HG03103 (cell line): Measurements from ENCODE around the gene DHX40.
"Not testable (repeated sequence)": the region's sequence is repeated elsewhere in the genome, so short reads cannot be mapped to it uniquely, and the experiment has no call there.

Source experiments
- ATAC-seq: cut with Tn5 transposase; IDR thresholded peaks from one replicate; pipeline ENCODE4 v1.9.1; 2021; ENCODE audit warnings: low read depth; ENCODE audit not compliant: unreplicated experiment

DHX40 gene, protein sequence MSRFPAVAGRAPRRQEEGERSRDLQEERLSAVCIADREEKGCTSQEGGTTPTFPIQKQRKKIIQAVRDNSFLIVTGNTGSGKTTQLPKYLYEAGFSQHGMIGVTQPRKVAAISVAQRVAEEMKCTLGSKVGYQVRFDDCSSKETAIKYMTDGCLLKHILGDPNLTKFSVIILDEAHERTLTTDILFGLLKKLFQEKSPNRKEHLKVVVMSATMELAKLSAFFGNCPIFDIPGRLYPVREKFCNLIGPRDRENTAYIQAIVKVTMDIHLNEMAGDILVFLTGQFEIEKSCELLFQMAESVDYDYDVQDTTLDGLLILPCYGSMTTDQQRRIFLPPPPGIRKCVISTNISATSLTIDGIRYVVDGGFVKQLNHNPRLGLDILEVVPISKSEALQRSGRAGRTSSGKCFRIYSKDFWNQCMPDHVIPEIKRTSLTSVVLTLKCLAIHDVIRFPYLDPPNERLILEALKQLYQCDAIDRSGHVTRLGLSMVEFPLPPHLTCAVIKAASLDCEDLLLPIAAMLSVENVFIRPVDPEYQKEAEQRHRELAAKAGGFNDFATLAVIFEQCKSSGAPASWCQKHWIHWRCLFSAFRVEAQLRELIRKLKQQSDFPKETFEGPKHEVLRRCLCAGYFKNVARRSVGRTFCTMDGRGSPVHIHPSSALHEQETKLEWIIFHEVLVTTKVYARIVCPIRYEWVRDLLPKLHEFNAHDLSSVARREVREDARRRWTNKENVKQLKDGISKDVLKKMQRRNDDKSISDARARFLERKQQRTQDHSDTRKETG

DNA sequence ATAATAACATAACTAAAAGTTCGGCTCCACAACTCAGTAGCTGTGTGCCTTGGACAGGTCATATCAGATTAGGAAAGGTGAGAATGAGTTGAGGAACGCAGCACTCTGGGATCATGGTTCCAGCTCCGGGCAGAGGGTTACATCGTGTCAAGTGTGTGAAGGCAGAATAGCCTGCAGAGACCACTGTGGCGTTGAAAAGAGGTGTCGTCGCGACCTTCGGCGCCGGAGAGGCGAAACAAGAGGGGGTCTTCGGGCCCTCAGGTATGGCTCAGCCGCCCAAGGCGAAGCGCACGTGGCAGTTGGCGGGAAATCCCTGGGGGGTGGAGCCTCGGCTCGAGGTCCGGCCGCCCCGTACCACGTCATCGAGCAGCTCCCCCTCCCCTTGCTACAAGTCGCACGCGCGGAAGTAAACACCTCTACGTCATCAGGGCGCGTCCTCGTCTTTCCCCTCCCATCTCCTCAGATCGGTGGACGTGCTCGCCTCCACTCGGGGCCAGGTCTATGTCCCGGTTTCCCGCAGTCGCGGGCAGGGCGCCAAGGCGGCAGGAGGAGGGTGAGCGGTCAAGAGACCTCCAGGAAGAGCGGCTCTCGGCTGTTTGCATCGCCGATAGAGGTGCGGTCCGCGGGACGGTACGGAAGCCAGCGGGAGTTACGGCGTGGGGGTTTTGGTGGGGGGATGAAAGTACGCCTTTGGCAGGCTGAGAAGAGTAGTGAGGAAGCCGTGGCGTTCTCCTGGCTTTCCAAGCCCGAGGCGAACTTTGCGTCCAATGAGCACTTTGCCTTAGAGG is at the start of gene DHX40:
TSS of gene DHX40 (plus strand) at position 440 of the 788 bp plus-strand sequence. CDS start at position 502, 62 bp downstream.
- peak; percentile 68 for ATAC-seq

DNA sequence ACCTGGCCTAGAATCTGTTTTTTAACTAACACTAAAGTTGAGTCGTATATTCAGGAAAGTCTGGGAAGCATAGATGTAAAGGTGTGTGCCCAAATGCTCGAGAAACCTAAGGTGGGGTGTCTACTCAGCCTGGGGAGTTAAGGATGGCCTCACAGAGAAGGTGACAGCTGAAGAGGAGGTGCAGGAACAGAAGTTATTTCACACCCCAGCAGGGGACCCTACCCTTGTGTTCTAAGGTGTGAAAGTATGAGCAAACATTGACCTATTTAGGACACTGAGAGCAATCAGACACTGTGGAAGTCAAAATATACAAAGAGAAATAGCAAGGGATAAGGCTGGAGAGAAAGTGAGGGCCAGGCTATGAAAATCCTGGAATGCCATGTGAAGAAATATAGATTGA is 49.0 kb upstream of the DHX40 start:
- ATAC-seq: no peak

DNA sequence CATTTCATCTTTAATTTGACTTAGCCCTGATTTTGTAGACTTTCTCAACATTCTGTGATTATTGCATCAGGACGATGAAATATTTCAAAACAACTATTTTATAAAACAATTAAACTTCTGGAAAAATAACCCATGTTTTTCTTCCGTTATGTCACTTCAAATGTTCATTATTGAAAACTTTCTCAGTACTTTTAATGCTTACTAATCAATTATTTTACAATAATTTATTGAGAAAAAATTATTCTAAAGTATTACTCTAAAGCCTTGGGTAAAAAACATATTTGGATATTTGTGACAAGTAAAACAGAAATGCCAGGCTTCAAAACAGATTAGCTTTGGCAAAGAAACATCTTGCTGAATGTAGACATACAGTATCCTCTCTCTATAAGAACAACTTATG is 46.3 kb upstream of the DHX40 start:
- ATAC-seq: no peak

DNA sequence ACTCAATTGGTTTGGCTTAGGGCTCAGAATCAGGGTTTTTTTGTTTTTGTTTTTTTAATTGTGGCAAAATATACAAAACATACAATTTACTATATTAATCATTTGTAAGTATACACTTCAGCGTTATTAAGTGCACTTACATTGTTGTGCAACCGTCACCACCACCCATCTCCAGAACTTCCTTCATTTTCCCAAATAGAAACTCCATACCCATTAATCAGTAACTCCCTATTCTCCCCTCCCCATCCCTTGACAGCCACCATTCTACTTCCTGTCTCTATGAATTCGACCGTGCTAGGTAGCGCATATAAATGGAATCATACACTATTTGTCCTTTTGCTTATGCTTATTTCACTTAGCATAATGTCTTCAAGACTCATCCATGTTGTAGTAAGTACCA is 45.2 kb upstream of the DHX40 start:
- ATAC-seq: no peak

DNA sequence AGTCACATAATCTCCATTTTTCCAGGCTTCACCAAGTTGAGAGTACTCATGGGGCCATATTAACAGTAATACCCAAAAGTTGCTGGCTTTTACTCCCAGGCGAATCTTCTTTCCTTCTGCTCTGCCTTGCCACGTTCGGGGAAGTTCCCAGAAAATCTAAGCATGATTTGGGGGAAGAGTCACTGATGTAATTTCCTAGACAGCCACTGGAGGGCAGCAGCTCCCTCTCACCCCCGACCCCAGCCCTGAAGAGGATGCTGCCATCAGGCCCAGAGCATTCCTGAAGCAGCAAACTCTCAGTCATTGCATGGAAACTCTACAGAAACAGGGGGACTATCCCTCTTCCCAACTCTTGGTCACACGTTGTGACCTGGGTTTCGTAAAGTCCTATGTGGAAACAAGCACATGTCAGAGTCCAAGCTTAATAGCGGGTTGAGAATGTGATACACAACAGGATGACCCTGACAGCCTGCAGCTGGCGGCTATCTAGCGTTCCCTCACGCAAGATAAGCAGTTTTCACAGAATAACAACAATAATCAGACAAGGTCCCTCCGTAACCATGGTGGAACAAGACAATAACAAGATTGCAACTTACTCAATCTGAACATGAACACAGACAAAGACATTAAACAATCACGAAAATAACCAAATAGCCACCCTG is 43.8 kb upstream of the DHX40 start:
- no peak for ATAC-seq

DNA sequence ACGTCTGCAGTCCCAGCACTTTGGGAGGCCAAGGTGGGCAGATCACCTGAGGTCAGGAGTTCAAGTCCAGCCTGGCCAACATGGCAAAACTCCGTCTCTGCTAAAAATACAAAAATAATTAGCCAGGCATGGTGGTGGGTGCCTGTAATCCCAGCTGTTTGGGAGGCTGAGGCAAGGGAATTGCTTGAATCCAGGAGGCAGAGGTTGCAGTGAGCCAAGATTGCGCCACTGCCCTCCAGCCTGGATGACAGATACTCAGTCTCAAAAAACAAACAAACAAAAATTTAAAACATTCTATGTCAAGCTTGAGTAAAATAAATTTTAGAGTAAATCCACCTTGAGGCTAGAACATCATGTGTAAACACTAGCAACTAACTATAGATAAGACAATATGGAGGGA is 40.5 kb upstream of the DHX40 start:
- ATAC-seq: not testable (repeated sequence)

DNA sequence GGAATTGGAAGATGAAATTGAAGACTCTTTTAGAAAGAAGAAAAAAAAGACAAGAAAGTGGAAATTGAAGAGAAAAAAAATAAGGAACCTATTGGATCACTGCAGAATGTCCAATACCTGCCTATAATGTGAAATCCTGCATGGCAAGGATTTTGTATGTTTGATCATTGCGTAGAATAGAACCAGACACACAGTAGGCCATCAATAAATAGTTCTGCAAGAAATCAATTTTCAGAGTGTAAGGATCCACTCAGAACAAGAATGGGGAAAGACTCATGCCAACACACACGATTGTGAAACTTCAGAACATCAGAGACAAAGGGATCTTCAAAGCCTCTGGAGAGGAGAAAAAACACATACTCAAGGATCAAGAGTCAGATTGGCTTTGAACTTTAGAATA is 39.7 kb upstream of the DHX40 start:
- ATAC-seq: no peak

DNA sequence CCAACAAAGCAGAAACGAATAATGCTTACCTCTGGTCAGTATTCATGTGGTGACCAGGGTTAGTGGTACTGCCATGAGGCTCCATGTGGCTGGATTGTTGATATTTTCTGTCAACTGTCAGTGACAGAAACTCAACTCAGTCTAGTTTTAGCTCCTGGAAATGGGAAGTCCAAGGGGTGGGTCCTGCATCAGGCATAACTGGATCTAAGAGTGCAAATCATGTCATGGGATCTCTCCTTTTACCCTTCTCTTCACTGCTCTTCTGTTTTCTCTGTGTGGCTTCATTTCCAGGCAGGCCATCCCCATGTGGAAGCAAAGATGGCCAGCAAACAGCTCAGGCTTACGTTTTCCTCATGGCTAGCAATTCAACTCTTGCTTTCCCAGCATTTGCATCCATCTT is 39.0 kb upstream of the DHX40 start:
- no peak for ATAC-seq

DNA sequence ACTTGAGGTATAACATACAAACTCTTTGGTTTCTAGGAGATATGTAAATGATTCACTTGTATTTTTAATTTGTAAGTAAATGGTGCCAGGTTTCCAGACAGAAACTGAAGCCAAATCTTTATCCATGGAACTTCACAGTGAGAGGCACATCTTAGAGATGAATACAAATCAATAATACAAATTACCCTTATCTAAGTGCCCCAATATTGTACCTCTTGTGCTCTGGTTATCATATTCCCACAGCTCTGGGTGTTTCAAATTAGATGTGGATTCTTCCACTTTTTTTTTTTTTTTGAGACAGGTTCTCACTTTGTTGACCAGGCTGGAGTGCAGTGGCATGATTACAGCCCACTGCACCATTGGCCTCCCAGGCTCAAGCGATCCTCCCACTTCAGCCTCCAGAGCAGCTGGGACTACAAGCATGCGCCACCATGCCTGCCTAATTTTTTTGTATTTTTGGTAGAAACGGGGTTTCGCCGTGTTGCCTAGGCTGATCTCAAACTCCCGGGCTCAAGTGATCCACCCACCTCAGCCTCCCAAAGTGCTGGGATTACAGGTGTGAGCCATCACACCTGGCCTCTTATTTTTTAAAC is 38.0 kb upstream of the DHX40 start:
- ATAC-seq: no peak

DNA sequence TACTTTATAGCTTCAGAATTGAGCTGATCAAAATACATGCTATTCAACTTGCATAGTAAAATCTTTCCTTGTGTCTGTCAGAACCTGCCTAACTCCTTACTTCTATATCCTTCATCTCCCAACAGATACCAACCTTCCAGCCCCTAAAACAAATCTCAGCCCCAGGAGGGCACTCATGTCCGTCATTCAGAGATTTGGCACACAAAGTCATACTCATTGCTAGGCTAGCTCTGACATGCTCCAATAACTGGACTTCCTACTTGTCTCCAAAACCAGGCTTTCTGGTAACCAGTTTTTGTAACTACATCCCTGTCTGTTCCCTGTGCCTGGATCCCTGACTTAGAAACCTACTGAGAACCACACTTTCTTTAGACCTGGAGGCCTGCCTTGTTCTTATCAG is 37.5 kb upstream of the DHX40 start:
- ATAC-seq: no peak

DNA sequence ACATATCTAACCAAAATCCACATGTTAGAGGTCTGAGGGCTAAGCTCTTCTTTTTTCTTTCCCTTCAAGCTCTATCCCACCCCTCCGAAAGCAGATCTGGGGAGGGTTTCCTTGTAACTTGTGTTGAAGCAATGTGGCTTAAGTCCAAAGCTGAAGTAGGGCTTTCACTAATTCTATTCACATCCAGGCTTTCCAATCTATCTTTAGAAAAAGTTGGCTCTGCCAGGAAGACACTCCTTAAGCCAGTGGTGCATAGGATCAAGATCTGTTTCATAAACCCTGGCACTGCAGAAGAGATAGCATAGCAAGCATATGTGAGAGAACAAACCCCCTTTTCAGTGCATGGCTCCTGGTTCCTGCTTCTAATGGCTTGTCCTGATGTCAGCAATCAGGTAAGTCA is 34.9 kb upstream of the DHX40 start:
- ATAC-seq: no peak

DNA sequence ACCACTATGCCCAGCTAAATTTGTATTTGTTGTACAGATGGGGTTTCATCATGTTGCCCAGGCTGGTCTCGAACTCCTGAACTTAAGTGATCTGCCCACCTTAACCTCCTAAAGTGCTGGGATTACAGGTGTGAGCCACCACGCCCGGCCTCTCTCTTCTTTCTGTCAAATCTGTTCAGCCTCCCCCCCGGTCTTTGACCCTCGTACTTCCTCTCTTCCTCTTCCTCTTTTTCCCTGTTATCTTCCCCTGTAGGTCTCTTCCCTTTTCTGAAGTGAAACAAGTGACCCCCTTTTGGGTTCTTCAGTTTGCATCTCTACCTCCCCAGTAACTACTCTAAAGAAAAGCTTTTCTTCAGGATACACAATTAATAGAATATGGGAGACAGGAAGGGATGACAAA is 31.7 kb upstream of the DHX40 start:
- no peak for ATAC-seq

DNA sequence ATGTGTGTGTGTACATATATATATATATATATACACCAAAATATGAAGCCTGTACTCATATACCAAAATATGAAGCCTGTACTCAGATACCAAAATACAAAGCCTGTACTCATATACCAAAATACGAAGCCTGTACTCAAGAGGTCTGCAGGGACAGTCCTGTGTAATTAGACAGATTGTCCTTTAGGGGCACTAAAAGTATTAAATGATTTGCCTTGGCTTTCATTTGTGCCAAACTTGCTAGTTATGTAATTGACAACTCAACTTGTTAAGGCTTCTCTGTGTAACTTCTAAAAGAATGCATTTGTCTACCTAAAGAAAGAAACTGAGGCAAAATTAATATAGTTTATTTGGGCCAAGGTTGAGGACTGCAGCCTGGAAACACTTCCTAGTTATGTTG is 30.8 kb upstream of the DHX40 start:
- no peak for ATAC-seq

DNA sequence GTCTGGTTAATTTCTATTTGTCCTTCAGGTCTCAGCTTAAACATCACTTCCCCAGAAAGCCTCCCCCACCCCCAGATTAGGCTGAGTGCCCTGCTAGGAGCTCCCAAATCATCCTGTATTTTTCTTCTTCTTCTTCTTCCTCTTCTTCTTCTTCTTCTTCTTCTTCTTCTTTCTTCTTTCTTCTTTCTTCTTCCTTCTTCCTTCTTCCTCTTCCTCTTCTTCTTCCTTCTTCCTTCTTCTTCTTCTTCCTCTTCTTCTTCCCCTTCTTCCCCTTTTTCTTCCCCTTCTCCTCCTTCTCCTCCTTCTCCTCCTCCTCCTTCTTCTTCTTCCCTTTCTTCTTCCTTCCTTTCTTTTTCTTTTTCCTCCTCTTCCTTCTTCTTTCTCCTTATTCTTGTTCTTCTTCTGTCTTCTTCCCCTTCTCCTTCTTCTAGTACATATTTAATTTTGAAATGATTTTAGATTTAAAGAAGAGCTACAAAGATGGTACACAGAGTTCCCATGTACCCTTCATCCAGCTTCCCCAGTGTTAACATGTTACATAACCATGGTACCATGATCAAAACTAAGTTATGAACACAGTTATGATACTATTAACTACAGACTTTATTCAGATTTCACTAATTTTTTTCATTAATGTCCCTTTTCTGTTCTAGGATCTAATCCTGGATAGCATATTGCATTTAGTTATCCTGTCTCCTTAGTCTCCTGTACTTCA is 27.1 kb upstream of the DHX40 start:
- ATAC-seq: no peak

DNA sequence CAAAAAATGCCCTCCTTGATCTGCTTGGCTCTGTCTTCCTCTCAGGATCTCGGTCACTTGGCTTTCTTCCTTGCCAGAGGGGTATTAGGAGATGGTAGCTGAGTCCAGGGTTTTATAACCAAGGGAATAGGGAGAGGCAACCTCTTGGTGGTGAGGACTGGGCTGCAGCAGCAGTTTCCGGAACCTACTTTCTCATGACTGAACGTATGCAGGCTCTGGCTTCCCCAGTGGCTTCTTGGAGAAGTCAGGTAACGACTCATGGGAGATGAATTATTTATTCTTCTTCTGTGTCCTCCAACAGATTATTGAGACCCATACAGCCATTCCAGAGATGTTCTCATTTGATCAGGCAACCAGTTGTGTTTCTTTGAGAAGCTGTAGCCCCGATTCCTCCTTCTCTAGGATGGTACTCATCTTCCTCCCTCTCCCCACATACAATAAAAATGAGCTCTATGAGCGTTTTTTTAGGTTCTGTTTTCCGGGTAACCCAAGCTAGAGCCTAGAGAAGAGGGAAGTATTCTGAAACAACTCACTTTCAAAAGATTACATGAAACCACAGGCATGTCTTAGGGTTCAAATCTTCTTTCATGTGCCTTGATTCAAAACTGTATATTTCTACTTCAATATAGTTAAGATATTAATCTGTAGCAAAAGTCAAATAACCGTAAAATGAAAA is 22.3 kb upstream of the DHX40 start:
- no peak for ATAC-seq

DNA sequence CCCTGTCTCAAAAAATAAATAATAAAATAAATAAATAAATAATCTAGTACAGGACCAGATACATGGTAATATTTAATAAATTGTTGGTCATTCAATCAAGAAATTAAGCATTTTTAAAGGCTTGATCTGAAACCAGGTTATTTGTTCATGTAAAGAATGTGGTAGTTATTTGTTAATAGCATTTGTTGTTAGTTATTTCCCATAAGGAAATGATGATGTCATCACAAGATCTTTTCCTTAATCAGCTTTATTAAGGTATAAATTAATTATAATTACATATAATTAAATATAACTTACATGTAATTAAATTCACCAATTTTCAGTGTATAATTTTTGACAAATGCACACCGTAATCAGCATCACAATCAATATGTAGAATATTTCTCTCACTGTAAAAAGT is 19.5 kb upstream of the DHX40 start:
- no peak for ATAC-seq

DNA sequence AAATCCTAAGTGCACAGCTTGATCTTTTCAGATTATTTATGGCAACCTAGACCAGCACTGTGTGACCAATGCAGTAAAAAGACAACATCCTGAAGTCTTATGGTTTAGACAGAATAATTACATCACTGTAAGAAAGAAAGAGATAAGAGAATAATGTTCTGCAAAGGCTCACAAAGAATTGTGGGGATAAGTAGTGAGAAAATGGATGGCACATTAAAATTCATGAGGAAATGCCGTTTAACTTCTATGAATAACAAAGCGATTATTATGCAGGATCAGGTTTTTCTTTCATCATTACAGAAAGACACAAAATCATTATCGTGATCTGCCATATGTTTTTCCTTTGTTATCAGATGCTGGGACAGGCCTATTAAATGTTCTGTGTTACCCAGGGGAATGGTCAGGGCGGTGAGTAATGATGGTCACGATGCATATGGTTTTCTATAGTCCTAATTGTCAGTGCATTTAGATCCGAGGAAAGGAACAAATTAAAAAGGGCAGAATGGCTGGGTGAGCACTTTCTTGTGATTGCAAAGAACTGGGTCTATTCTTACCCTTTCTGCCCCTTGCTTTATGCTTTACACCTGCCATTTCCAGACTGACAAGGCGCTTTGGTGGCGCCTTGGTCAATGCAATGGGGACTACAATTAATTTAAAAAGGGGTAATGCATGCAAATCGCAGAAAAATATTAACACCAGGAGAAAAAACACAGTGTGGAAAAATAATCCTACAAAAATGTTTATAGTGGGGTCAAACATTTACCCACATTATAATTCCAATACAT is 18.1 kb upstream of the DHX40 start:
- no peak for ATAC-seq

DNA sequence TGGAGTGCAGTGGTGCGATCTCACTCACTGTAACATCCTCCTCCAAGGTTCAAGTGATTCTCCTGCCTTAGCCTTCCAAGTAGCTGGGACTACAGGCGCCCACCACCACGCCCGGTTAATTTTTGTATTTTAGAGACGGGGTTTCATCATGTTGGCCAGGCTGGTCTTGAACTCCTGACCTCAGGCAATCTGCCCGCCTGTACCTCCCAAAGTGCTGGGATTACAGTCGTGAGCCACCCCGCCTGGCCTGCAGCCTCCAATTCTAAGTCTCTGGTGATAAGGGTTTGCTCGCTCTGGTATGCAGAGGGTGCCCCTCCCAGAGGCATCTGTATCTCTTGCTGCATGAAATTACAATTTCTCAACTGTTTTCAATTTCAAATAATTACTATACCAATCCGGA is 16.4 kb upstream of the DHX40 start:
- not testable (repeated sequence) for ATAC-seq
